Caco-2 (cell line): Measurements from ENCODE around the gene TSNAX. TPM values are rescaled to one million over a fixed set of nuclear protein-coding genes. Genes with fewer than 3 reads are reported as not detected.

ENCODE experiments used
- BruUV-seq: library from RNA; stranded (reverse); fragments of 400-500 nt; replicated peaks from 2 replicates; lab custom pipeline; 2021; lab: Mats Ljungman, UMichigan
- CTCF ChIA-PET: fragments of 300-600 bp; sonication (Branson Sonifier 250); formaldehyde crosslinking; loops from one replicate; lab custom pipeline; 2022; ENCODE audit warnings: antibody characterized with exemption; lab: Charles Lee
- POLR2A ChIA-PET: fragments of 300-600 bp; sonication (Branson Sonifier 250); formaldehyde crosslinking; loops from one replicate; lab custom pipeline; 2022; ENCODE audit warnings: antibody characterized with exemption; lab: Charles Lee
- DNase-seq, 2 experiments: peaks; one replicate each; pipeline versions ENCODE4 v3.0.0 to v3.0.0-alpha.2; 2020 to 2022
- H3K27me3 ChIP-seq: replicated peaks from 2 replicates; pipeline ENCODE4 v1.6.0; 2011; ENCODE audit warnings: low read length; ENCODE audit not compliant: control insufficient read depth, insufficient read depth
- H3K36me3 ChIP-seq: 2 replicates; pipeline ENCODE4 v1.5.1; 2011; ENCODE audit warnings: low read length; ENCODE audit not compliant: control insufficient read depth, insufficient read depth
- H3K4me1 ChIP-seq: fragments of 250-450 bp; sonication (Bioruptor Pico); 2 replicates; pipeline ENCODE4 v1.5.1; 2020; ENCODE audit warnings: mild to moderate bottlenecking
- H3K4me3 ChIP-seq: 2 replicates; pipeline ENCODE4 v1.5.1; 2011; ENCODE audit warnings: low read depth, mild to moderate bottlenecking, control low read depth, low read length
- H3K9me3 ChIP-seq: fragments of 250-450 bp; sonication (Bioruptor Pico); 2 replicates; pipeline ENCODE4 v1.5.1; 2020; ENCODE audit warnings: mild to moderate bottlenecking, moderate library complexity
- H3K27ac Mint-ChIP-seq: one replicate; pipeline ENCODE4 v1.8.0; 2022; ENCODE audit warnings: mixed read lengths; ENCODE audit not compliant: unreplicated experiment
- H3K27me3 Mint-ChIP-seq: one replicate; pipeline ENCODE4 v1.8.0; 2022; ENCODE audit warnings: mixed read lengths; ENCODE audit not compliant: insufficient read depth, unreplicated experiment
- H3K36me3 Mint-ChIP-seq: one replicate; pipeline ENCODE4 v1.8.0; 2022; ENCODE audit warnings: mild to moderate bottlenecking, mixed read lengths; ENCODE audit not compliant: insufficient read depth, unreplicated experiment
- H3K4me1 Mint-ChIP-seq: one replicate; pipeline ENCODE4 v1.8.0; 2022; ENCODE audit warnings: low read depth, mixed read lengths; ENCODE audit not compliant: unreplicated experiment
- H3K4me3 Mint-ChIP-seq: one replicate; pipeline ENCODE4 v1.8.0; 2022; ENCODE audit warnings: mild to moderate bottlenecking, moderate library complexity, mixed read lengths; ENCODE audit not compliant: unreplicated experiment
- H3K9me3 Mint-ChIP-seq: one replicate; pipeline ENCODE4 v1.8.0; 2022; ENCODE audit warnings: mixed read lengths; ENCODE audit not compliant: unreplicated experiment
- intact Hi-C: fragments of 100-400 bp; cut with micrococcal nuclease; formaldehyde crosslinking; loops from one replicate; pipeline ENCODE4 v1.10.0; 2022; ENCODE audit not compliant: unreplicated experiment
- total RNA-seq: library from RNA; stranded (reverse); gene quantifications from 2 replicates; pipeline ENCODE4 v1.2.3, GENCODE V29; 2022
- TF ChIP-seq, protein P1 (sequence below), 2 experiments: fragments of 200-600 bp in 1 of 2; IDR thresholded peaks; 1 replicate in 1 of 2; 2 replicates in 1 of 2; pipeline versions ENCODE4 v1.5.1 to v1.8.0; 2011 to 2022; ENCODE audit warnings: antibody characterized with exemption in 1 of 2, control low read depth in 1 of 2, inconsistent platforms in 1 of 2, low read depth in 1 of 2, low read length in 1 of 2, mild to moderate bottlenecking in 1 of 2, moderate library complexity in 1 of 2; ENCODE audit not compliant: insufficient read depth in 1 of 2, severe bottlenecking in 1 of 2, unreplicated experiment in 1 of 2

TSNAX gene
- total RNA-seq, 1 experiment from 2014 or later = 39.0 TPM

DNA sequence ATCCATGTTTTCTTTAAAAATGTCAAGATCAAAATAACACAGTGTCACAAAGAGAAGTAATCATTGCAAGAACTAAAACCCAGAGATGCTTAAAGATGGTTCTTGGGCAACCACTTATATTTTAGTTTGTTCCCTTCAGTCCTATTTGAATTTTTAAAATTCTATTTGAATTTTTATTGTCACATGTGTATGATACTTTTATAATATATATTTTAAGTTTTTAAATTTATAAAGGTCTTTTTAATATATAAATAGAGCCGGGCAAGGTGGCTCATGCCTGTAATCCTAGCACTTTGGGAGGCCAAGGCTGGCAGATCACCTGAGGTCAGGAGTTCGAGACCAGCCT is 75.8 kb downstream of the TSNAX start:
- Mint-ChIP-seq H3K4me1 (peaks cover 10% of the 10 kb centered on the region), H3K36me3 (peaks cover 4% of the 10 kb centered on the region), H3K27ac (no peak overlapping the region), H3K27me3 (no peaks in the 10 kb centered on the region), H3K4me3 (peak overlapping the region; percentile 79), H3K9me3 (no peaks in the 10 kb centered on the region)
- no peaks in the 10 kb centered on the region for H3K4me1 ChIP-seq
- H3K9me3 ChIP-seq = no peaks in the 10 kb centered on the region
- no peaks in the 10 kb centered on the region for H3K27me3 ChIP-seq
- DNase-seq = no peak
- TF ChIP-seq, protein P1, sequence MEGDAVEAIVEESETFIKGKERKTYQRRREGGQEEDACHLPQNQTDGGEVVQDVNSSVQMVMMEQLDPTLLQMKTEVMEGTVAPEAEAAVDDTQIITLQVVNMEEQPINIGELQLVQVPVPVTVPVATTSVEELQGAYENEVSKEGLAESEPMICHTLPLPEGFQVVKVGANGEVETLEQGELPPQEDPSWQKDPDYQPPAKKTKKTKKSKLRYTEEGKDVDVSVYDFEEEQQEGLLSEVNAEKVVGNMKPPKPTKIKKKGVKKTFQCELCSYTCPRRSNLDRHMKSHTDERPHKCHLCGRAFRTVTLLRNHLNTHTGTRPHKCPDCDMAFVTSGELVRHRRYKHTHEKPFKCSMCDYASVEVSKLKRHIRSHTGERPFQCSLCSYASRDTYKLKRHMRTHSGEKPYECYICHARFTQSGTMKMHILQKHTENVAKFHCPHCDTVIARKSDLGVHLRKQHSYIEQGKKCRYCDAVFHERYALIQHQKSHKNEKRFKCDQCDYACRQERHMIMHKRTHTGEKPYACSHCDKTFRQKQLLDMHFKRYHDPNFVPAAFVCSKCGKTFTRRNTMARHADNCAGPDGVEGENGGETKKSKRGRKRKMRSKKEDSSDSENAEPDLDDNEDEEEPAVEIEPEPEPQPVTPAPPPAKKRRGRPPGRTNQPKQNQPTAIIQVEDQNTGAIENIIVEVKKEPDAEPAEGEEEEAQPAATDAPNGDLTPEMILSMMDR (IDR thresholded peaks at IDR 0.05; ENCODE audit: insufficient read depth in 1 of 2, low read depth in 1 of 2, low read length in 1 of 2, severe bottlenecking in 1 of 2, unreplicated experiment in 1 of 2) = peak in 1 of 2 experiments; percentile 4
- intact Hi-C loops = loop anchor here (1.0 kb wide), 1 partner anchor 54 kb away; no protein-coding TSS in a partner anchor
- CTCF ChIA-PET = no interaction called here
- no peak overlapping the region for H3K4me3 ChIP-seq
- POLR2A ChIA-PET = no interaction called here
- BruUV-seq = no TSS peak
- no peaks in the 10 kb centered on the region for H3K36me3 ChIP-seq

DNA sequence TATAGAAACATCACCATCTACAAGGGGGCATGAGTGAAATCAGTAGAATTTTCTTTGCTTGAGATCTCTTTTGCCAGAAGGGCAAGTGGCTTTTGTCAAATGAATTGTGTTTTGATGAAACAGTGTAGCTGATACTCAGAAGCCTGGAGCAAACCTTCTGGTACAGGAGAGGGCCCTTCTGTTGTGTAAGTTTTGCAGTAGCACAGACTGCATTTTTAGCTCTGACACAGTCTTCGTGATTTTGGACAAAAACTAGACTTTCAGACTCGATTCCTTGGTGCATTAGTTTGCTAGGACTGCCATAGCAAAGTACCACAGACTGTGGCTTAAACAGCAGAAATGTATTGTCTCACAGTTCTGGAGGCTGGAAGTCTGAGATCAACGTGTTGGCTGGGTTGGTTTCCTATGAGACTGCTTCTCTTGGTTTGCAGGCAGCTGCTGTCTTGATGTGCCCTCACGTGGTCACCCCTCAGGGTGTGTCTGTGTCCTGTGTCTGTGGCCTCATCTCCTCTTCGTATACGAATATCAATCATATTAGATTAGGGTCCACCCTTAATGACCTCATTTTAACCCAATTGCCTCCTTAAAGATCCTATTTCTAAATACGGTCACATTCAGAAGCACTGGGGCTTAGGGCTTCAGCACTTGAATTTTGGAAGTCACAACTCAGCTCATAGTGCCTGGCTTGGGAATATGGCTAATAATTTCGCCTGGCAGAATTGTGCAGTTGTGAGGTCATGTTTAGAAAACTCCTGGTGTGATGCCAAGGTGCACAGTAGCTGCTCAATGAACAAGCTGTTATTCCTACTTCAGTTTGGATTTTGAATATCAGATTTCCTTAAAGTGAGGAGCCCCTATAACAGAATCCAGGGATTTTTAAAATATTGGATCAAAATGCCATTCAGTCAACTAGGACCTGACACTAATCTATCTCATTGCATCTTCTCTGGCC is 77.0 kb downstream of the TSNAX start:
- TF ChIP-seq, protein P1 (IDR thresholded peaks at IDR 0.05; ENCODE audit: insufficient read depth in 1 of 2, low read depth in 1 of 2, low read length in 1 of 2, severe bottlenecking in 1 of 2, unreplicated experiment in 1 of 2) = no peak
- H3K4me1 ChIP-seq = no peaks in the 10 kb centered on the region
- Mint-ChIP-seq H3K36me3 (peaks cover 4% of the 10 kb centered on the region), H3K9me3 (peaks cover 10% of the 10 kb centered on the region), H3K4me3 (no peak overlapping the region), H3K4me1 (peaks cover 10% of the 10 kb centered on the region), H3K27me3 (no peaks in the 10 kb centered on the region), H3K27ac (no peak overlapping the region)
- BruUV-seq = no TSS peak
- no peaks in the 10 kb centered on the region for H3K9me3 ChIP-seq
- no peaks in the 10 kb centered on the region for H3K27me3 ChIP-seq
- no peaks in the 10 kb centered on the region for H3K36me3 ChIP-seq
- DNase-seq = no peak
- ChIA-PET POLR2A (no interaction called here), CTCF (interaction anchor here (0.9 kb wide), 1 partner anchor 21 kb away, joined by 3 read pairs; no protein-coding TSS in a partner anchor)
- intact Hi-C loops = no loop called here
- H3K4me3 ChIP-seq = no peak overlapping the region

DNA sequence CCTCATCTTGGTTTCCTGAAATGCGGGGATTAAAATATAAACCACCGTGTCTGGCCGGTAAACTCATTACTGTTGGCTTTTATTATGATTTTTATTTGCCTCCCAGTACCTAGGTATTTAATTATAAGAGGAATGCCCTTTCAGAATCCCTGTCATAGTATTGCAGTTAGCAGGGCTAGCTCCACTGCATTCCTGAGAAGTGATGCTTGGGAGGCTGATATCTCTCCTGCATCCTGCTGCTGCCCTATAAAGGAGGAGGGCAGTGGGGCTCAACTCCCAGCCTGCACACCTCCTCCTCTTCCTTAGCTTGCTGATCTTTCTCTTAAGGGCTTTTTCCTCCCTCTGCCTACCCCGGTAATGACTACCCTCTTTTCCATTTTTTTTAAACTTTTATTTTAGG is 78.2 kb downstream of the TSNAX start:
- TF ChIP-seq, protein P1 (IDR thresholded peaks at IDR 0.05; ENCODE audit: insufficient read depth in 1 of 2, low read depth in 1 of 2, low read length in 1 of 2, severe bottlenecking in 1 of 2, unreplicated experiment in 1 of 2) = no peak
- ChIA-PET POLR2A (no interaction called here), CTCF (interaction anchor here (0.9 kb wide), 1 partner anchor 23 kb away, joined by 3 read pairs; no protein-coding TSS in a partner anchor)
- intact Hi-C loops = no loop called here
- peaks cover 10% of the 10 kb centered on the region for H3K9me3 Mint-ChIP-seq
- H3K4me3 ChIP-seq = no peak overlapping the region
- no peak for DNase-seq
- peaks cover 10% of the 10 kb centered on the region for H3K4me1 Mint-ChIP-seq
- H3K4me3 Mint-ChIP-seq = no peak overlapping the region
- H3K36me3 ChIP-seq = no peaks in the 10 kb centered on the region
- BruUV-seq = no TSS peak
- H3K27me3 Mint-ChIP-seq = peaks cover 11% of the 10 kb centered on the region
- H3K9me3 ChIP-seq = no peaks in the 10 kb centered on the region
- H3K27me3 ChIP-seq = no peaks in the 10 kb centered on the region
- no peak overlapping the region for H3K27ac Mint-ChIP-seq
- H3K36me3 Mint-ChIP-seq = peaks cover 4% of the 10 kb centered on the region
- H3K4me1 ChIP-seq = no peaks in the 10 kb centered on the region
